Head of caudate nucleus (tissue), 42 donors: ENCODE results near the gene NKX2-3.

Experiments used
- DNase-seq, 42 donors: peaks; one replicate each; pipeline versions ENCODE4 v3.0.0 to v3.0.0-alpha.2; 2020 to 2021; ENCODE audit warnings: mixed read lengths in 7 of 42
- intact Hi-C: fragments of 100-400 bp; cut with DNase I; formaldehyde crosslinking; loops from one replicate; pipeline ENCODE4 v1.15.0; 2022

Gene NKX2-3

GRCh38 chr10:99536338-99537085, 3.8 kb downstream of the NKX2-3 start:
- intact Hi-C loops, result no loop called here
- DNase-seq, result peak in 1 of 42 donors; percentile 27

GRCh38 chr10:99537086-99537988, 4.6 kb downstream of the NKX2-3 start:
- peak in 2 of 42 donors; percentile 32 to 45 for DNase-seq
- intact Hi-C loops, result no loop called here

DNA sequence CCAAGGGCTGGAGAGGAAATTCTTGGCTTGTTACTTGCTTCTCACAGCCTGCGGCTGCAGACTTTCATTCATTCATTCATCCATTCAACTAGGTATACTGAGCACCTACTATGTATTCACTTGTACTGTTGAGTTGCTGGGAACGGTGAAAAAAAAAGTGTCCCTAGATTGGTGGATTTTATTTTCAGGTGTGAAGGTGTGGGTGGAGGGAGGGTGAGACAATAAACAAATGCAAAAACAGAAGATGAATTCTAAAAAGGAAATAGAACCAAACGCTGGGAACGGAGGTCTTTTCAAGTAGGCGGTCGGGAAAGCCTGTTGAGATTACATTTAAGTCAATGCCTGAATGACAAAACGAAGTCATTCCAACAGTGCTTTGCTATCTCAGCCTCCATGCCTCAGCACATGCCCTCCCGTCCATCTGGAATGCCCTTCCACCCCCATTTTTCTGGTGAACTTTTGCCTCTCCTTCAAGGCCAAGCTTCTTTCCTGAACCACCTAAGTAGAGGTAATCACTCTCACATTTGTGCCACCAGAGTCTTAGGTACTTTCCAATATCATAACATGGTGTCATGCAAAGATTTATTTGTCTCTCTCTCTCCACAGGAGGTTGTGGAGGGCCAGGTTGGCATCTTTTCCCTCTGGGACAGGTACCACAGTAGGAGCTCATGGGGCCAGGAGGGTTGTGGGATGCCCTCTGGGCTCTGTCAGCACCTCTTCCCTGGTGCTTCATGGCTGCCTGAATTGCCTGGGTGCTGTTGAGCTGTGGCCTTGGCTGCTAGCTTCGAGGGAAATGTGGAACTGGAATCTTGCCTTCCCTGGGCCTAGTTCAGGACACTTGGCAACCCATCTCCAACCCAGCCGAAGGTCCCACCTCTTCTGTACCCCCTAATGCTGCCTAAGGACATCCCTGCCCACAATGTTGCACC, 5.5 kb downstream of the NKX2-3 start:
- intact Hi-C loops, result no loop called here
- no peak for DNase-seq

DNA sequence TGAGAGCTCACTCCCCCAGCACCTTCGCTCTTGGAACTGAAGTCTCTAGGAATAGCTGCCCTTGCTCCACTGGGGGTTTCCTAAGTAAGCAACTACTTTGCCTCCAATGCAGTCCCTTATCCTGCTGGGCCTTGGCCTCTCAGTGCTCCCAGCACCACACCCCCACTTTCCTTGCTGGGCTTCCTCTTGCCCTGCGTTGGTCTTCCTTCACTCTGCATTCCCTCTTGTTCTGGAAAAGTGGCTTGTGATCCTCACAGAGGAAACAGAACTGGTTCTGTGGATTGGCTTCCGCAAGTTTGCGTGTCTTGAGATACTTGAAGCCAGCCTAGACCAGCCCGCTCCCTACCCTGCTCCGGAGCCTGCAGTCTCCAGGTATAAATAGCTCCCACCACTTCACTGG, 6.4 kb downstream of the NKX2-3 start:
- intact Hi-C loops, result no loop called here
- DNase-seq, result no peak

DNA sequence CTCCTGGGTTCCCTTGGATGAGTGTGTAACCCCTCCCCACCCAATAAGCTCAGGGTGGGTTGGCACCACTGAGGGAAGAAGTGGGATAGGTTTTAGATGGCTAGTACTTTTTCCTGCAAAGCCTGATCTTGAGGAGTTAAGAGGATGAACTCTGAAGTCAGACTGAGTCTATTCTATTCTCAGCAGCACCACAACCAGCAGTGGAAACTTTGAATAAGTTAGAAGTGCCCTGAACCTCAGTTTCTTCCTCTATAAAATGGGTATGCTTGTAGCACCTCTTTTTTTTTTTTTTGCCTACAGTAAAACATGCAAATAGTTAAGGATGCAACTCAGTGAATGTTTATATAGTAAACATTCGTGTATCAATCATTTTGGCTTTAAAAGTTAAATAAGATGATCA, 7.1 kb downstream of the NKX2-3 start:
- intact Hi-C loops, result no loop called here
- DNase-seq, result no peak

GRCh38 chr10:99540306-99540656, 7.5 kb downstream of the NKX2-3 start:
- no peak for DNase-seq
- intact Hi-C loops, result no loop called here

GRCh38 chr10:99540657-99541531, 8.2 kb downstream of the NKX2-3 start:
- DNase-seq, result no peak
- intact Hi-C loops, result no loop called here

- DNase-seq, result no peak
- intact Hi-C loops, result no loop called here
Observed at GRCh38 chr10:99544322-99544721, 11.6 kb downstream of the NKX2-3 start.

- no peak for DNase-seq
- intact Hi-C loops, result no loop called here
Observed at GRCh38 chr10:99548041-99548530, 15.3 kb downstream of the NKX2-3 start.

- intact Hi-C loops, result no loop called here
- peak in 16 of 42 donors; percentile 8 to 64 (median 23) for DNase-seq
Observed at GRCh38 chr10:99551158-99551557, 18.4 kb downstream of the NKX2-3 start.

DNA sequence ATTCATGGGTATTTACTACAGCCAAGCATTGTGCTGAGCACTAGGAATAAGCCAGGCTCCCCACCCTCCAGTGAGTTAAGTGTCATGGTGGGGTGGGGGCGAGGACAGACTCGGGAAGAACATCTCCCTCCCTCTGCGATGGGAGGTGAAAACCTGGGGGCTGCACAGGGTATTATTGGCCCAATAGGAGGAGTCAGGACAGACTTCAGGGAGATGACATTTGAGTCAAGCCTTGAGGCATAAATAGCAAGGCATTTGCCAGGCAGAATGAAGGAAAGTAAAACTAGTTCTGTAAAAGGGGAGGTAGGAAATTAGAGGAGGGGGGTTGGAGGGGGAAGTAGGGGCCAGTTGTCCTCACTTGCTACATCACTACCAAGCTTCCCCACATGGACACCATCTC, 18.9 kb downstream of the NKX2-3 start:
- no peak for DNase-seq
- intact Hi-C loops, result no loop called here

DNA sequence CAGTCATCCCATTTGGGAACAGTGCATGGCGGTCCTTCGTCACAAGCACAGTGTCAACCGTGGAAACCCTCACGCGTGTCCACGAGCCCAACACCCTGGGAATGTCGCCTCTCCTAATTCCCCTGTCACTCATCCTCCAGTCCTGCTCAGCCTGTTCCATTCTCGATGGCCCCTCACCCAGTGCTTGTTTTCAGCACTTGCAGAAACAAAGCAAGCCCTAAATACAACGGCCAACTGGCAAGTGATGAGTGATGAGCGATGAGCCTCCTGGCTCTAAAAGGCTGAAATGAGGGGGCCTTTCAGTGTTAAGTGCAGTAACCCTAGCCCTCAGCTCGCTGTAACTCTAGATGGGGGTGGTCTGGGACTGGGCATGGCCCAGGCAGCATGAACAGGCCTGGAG, 22.6 kb downstream of the NKX2-3 start:
- intact Hi-C loops, result no loop called here
- DNase-seq, result no peak

- intact Hi-C loops, result no loop called here
- no peak for DNase-seq
Observed at GRCh38 chr10:99555825-99556523, 23.2 kb downstream of the NKX2-3 start.

DNA sequence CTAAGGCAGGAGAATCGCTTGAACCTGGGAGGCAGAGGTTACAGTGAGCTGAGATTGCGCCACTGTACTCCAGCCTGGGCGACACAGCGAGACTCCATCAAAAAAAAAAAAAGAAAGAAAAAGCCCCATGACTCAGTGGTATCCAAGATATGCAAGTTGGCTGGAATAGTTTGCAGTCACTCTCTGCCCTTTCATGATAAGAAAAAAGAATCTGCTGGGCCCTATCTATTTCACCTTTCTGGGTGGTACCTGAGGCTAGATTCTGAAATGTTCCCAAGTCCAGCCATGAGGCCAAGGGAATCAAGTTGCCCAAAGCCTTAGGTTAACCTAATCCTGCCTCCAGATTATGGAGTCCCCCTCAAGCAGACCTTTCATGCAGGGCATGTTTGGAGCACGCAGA, 24.3 kb downstream of the NKX2-3 start:
- intact Hi-C loops, result no loop called here
- DNase-seq, result no peak

DNA sequence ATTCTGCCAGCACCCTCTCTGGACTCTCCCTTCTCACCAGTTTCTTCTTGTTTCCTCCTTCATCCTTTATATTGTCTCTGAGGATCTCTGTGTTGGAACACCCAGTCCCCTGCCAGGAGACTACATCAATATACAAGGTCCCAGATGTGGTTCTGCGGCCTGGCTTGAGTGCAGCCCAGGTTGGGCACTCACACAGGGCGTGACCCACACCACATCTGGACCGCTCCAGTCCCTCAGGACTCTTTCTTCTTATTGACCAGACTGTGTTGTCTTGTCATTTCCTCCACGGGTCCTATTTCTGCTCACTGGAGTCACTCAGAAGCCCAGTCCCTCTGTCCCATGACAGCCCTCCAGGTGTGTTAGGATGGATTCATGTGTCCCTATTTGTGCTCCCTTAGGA, 26.0 kb downstream of the NKX2-3 start:
- intact Hi-C loops, result no loop called here
- DNase-seq, result no peak

- peak in 38 of 42 donors; percentile 3 to 87 (median 63) for DNase-seq
- intact Hi-C loops, result no loop called here
Observed at GRCh38 chr10:99560277-99561126, 27.8 kb downstream of the NKX2-3 start.

DNA sequence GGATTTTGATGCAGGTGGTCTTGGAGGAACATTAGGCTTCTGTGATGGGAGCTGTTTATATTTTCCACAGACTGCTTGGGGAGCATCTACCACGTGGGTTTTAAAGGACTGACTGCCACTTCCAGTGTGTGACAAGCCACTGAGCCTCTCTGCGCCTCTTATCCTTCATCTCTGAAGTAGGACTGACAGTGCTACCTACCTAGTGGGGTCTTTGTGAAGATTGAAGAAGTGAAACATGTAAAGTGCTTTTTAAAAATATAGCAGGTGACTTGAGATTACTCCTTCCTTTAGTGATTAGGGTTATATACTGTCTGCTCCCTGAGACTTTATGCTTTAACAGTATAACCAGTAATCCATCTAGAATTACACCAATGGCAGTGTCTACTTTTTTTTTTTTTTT, 29.9 kb downstream of the NKX2-3 start:
- no peak for DNase-seq
- intact Hi-C loops, result no loop called here
